ENCODE measurements around the gene KRTAP10-9.
"Not testable (repeated sequence)": the region's sequence is repeated elsewhere in the genome, so short reads cannot be mapped to it uniquely, and the experiment has no call there.

KRTAP10-9 gene

GRCh38 chr21:44596068-44596725 lies 30.7 kb upstream of the KRTAP10-9 start:
- no peak for DNase-seq

DNA sequence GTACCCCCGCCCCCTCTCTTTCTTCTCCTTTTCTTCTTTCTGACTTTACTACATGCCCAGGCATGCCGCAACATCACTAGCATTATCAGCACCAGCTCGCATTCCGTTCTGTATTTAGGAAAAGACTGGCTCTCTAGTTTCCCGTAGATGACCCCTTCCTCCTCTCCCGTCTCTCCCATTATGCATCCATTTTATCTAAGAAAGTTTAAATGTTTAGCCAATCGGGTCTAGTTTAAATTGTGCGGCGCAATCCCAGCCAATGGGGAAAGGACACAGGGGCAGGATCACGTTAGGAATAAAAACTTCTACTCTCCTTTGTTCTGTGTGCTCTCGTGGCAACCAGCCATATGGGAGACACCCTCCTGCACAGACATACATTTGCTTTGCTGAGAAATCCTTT lies 28.8 kb upstream of the KRTAP10-9 start:
- DNase-seq = no peak

DNA sequence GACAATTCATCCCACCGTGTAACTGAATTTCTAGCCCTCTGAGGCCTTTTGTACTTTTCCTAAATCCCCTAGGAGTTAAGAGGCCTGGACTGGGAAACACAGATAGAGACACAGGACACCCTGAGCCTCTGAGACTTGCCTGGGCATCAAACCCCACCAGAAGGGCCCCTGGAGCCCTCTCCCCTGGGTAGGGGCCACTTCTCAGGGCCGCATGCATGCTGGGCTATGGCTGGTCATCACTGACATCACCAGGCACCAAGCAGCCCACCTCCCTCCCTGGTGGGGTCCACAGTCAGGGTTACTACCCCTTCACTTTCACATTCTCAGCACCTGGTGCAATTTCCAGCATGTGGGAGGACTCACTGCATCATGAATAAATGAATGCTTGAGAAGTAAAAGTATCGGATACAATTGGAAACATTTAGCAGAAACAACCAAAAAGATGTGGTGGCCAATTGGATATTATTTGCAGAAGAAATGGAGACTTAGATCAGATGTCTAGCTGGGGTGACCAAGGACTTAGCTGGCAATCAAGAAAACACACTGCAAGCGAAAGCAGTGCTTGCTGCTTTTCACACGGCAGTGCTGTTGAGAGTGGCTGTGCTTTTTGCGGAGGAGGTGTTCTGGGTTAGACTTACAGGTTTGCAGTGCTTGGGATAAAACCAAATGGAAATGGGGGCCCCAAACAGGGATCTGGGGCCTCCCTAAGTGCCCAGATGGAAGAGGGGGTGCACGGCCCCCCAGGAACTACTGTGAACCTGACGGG lies 27.4 kb upstream of the KRTAP10-9 start:
- DNase-seq = no peak

GRCh38 chr21:44600118-44600978 lies 26.5 kb upstream of the KRTAP10-9 start, which contains the start of gene KRTAP10-7:
Gene KRTAP10-7 (plus strand): TSS chr21:44600597. CDS start chr21:44600622, 25 bp downstream.
- not testable (repeated sequence) for DNase-seq

- DNase-seq = not testable (repeated sequence)
Observed at GRCh38 chr21:44601091-44601490, 25.8 kb upstream of the KRTAP10-9 start.

- DNase-seq = no peak
Observed at GRCh38 chr21:44601596-44602462, 25.1 kb upstream of the KRTAP10-9 start.

DNA sequence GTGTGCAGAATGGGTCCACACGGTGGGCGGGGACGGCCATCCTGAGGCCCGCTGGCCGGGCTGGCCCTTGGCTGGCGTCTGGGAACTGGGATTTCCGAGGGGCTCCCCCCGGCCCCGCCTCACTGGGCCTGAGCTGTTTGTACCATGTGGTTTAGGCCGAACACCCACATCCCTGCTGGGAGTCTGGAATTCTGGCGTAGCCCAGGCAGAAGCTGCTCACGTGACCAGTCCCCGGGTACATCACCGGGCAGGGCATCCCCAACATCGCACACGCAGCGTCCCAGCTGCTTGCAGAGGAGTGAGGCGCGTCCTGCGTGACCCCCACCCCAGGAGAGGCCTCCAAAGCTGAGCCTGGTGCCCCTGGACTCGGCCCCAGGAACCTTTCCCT lies 24.4 kb upstream of the KRTAP10-9 start:
- DNase-seq = no peak

DNA sequence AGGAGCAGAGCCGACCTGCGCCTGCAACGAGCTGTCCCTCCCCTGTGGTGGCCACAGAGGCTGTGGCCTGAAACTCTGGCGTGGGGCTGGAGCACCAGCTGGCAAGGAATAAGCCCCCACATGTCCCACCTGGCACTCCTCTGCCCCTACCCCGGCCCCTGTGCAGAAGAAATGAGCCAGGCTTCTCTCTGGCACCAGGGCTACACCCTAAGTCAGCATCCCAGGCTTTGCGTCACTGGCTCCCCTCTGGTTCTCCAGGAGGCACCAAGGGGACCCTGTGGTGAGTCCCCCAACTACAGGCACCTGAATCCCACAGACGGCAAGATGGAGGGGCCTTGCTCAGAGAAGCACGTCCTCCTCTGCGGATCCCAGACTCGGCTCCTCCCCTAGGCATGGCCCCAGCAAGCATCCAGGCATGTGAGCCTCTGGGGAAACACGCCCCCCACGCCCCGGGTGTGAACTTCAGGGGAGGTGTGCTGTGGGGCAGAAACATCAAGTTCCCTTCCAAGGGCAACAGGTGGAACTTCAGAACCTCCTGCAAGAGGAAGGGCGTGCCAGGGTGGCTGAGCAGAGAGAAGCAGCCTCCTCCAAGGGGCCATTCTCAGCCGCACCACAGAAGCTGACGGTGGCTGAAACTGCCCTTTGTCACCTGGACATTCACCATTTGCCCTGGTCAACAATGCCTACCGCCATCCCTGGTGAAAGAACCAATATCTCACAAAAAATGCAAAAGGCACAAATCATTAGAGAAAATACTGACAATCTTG lies 23.6 kb upstream of the KRTAP10-9 start:
- DNase-seq = no peak

- no peak for DNase-seq
Observed at GRCh38 chr21:44603911-44604310, 23.0 kb upstream of the KRTAP10-9 start.

DNA sequence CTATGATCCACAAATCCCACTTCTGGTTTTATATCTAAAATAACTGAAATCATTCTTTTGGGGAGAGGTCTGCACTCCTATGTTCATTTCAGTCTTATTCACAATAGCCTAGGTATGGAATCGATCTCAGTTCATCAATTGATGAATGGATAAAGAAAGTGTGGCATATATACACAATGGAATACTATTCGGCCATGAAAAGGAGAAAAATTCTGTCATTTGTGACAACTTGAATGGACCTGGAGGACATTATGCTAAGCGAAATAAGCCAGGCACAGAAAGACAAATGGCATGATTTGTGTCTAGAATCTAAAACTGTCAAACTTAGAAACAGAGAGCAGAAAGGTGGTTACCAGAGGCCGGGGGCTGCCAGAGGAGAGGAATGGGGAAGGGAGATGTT lies 20.4 kb upstream of the KRTAP10-9 start:
- no peak for DNase-seq

GRCh38 chr21:44609193-44609592 lies 17.7 kb upstream of the KRTAP10-9 start:
- DNase-seq = no peak

DNA sequence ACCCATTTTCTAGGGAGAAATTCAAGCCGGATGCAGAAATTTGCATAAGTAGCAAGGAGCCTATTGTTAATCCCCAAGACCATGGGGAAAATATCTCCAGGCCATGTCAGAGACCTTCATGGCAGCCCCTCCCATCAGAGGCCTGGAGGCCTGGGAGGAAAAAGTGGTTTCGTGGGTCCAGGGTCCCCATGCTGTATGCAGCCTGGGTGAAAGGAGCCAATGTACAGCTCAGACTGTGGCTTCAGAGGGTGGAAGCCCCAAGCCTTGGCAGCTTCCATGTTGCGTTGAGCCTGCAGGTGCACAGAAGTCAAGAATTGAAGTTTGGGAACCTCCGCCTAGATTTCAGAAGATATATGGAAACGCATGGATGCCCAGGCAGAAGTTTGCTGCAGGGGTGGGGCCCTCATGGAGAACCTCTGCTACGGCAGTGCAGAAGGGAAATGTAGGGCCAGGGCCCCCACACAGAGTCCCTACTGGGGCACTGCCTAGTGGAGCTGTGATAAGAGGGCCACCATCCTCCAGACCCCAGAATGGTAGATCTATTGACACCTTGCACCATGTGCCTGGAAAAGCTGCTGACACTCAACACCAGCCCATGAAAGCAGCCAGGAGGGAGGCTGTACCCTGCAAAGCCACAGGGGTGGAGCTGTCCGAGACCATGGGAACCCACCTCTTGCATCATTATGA lies 16.6 kb upstream of the KRTAP10-9 start:
- not testable (repeated sequence) for DNase-seq

- no peak for DNase-seq
Observed at GRCh38 chr21:44611551-44611950, 15.3 kb upstream of the KRTAP10-9 start.

DNA sequence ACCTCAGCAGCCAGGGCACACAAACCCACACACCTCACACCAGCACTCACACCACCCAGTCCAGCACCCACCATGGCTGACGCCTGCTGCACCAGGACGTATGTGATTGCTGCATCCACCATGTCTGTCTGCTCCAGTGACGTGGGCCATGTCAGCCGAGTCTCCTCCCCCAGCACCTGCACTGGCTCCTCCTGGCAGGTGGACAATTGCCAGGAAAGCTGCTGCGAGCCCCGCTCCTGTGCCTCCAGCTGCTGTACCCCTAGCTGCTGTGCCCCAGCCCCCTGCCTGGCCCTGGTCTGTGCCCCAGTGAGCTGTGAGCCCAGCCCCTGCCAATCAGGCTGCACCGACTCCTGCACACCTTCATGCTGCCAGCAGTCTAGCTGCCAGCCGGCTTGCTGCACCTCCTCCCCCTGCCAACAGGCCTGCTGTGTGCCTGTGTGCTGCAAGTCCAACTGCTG lies 14.8 kb upstream of the KRTAP10-9 start, which contains the start of gene KRTAP10-8:
Gene KRTAP10-8 (plus strand): TSS at position 51 of the 458 bp plus-strand sequence. CDS start 22 bp downstream, at position 73.
- DNase-seq = no peak

GRCh38 chr21:44612669-44613229 lies 14.1 kb upstream of the KRTAP10-9 start:
- no peak for DNase-seq

DNA sequence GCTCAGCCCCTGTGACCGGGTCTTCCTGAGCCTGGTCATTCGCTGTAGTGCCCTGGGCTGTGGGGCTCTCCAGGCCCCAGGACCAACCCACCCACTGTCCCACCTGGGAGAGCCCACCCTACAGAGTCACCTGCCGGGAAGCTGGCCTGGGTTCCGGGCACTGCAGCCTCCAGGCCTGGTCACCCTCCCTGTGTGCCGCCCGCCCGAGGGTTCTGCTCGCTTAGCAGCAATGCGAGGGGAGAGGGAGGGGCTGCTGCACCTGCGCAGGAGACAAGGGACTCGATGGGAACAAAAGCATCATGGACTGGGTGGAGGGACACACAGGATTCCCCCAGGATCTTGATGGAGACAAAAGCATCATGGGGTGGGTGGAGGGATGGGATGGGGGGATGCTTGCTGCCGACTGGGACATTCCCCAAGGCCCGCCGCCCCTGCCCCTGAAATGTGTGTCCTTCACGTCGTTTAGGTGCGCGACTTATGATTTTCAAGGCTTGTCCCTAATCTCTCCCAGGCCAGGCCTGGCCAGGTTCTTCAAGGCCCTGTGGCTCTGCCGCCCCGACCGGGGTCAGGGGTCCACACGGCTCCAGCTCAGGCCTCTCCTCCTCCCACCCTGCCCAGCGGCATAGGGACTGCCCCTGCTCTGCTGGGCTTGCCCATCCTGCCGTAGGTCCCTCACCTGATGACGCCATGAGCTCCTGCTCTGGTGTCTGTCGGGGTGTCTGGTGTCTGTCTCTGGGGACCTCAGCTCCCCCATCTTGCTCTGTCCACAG lies 13.3 kb upstream of the KRTAP10-9 start:
- no peak for DNase-seq

DNA sequence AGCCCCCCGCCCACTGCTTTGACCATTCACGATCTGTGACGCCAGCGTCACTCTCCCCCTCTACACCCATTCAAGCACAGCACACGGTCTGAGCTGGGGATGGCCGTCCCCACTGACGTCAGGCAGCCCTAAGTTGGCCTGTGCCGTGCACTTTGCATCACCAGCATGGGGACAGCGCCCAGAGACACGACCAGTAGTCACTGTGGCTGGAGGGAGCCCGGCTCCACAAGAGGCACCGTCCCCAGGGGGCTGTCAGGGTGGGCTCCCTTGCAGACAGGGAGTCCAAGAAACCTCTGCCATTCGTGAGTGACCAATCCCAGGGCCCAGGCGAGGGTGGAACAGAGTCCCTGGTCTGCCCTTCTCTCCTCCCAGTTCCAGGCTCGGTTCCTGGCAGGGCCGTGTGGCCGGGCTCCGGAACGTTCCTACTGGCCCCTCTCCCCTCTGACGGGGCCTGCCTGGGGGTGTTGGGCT lies 12.7 kb upstream of the KRTAP10-9 start:
- no peak for DNase-seq

GRCh38 chr21:44614961-44615391 lies 11.9 kb upstream of the KRTAP10-9 start:
- no peak for DNase-seq

GRCh38 chr21:44615466-44615865 lies 11.4 kb upstream of the KRTAP10-9 start:
- DNase-seq = no peak
